GM18519 (cell line): Measurements from ENCODE around the gene SSBP4.
"Not testable (repeated sequence)": the region's sequence is repeated elsewhere in the genome, so short reads cannot be mapped to it uniquely, and the experiment has no call there.

ENCODE experiments used
- ATAC-seq: cut with Tn5 transposase; IDR thresholded peaks from one replicate; pipeline ENCODE4 v1.9.1; 2021; ENCODE audit warnings: mild to moderate bottlenecking, moderate library complexity; ENCODE audit not compliant: unreplicated experiment, low FRiP score

The SSBP4 gene

DNA sequence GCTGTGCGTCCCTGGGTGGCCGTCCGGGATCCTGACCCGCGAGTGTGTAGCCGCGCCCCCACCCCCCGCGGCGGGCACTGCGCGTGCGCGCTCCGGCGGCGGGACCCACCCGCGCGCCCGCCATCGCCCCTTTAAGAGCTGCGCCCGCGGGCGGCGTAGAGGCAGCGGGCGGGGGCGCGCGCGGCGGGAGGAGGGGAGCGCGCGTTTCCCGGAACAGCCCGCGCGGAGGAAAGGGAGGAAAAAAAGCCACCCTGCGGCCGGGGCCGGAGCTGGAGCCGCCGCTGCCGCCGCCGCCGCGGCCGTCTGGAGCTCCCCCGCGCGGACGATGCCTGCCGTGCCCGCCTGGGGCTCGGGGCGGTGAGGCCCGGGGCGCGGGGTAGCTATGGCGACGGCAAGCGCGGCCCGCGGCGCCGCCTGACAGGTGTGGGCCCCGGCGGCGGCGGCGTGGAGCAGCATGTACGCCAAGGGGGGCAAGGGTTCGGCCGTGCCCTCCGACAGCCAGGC is at the start of gene SSBP4:
TSS of gene SSBP4 (plus strand) at position 204 of the 504 bp plus-strand sequence. CDS start at position 455, 251 bp downstream.
- no peak for ATAC-seq

DNA sequence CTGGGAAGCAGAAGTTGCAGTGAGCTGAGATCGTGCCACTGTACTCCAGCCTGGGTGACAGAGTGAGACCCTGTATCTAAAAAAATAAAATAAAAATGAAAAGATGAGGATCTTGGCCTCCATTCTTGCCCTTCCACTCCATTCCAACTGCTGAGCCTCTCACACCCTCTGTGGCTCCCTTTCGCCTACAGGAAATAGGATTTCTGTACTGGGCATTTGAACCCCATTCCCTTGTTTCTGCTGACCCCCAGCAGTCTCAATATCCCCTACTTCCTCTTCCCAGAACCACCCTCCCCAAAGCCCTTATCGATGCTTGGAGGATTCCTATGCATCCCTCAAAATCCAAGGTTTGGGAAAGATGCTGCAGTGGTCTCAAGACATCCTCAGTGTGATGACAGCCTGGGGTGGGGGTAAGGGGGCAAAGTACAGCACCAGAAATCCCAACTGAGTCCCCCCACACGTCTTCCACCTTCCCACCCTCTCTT is 45.7 kb upstream of the SSBP4 start:
- no peak for ATAC-seq

DNA sequence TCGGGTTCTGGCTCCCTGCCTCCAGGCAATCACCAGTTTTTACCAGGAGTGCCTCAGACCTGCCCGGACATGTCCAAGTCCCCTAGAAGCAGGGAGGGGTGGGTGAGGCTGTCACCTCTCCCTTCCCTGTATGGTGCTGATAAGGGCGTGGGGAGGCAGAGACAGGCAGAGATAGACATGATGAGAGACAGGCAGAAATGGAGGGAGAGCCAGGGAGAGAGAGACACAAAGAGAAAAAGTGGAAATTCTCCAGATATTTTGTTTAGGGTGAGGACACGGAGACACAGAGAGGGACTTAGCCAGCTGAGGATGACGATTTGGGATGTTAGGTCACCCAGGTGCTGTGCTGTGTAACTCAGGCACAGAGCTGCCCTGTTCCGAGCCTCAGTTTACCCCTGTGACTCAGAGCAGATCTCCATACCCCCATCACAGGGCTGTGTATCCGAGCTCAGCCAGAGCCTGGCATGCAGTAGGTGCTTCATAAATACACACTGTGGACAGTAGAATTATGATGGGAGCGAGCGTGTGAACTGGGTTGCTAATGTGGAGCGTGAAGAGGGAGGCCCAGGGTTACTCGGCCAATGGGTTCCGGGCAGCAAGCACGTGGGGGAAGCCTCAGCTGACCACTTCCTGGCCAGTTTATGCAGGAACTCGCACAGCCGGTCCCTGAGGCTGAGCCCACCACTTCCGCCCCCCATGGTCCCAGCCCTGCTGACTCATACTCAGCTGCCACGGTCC is 45.1 kb upstream of the SSBP4 start:
- no peak for ATAC-seq

DNA sequence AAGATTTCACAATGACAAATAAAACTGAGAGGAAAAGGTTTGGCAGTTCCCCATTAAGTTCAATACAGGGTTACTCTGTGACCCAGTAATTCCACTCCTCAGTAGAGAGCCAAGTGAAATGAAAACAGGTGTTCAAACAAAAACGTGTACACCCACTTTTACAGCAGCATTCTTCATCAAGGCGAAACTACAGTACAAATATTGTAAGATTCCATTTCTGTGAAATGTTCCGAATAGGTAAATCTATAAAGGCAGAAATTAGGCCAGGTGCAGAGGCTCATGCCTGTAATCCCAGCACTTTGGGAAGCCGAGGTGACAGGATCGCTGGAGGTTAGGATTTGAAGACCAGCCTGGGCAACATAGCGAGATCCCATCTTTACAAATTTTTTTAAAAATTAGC is 42.2 kb upstream of the SSBP4 start:
- no peak for ATAC-seq

DNA sequence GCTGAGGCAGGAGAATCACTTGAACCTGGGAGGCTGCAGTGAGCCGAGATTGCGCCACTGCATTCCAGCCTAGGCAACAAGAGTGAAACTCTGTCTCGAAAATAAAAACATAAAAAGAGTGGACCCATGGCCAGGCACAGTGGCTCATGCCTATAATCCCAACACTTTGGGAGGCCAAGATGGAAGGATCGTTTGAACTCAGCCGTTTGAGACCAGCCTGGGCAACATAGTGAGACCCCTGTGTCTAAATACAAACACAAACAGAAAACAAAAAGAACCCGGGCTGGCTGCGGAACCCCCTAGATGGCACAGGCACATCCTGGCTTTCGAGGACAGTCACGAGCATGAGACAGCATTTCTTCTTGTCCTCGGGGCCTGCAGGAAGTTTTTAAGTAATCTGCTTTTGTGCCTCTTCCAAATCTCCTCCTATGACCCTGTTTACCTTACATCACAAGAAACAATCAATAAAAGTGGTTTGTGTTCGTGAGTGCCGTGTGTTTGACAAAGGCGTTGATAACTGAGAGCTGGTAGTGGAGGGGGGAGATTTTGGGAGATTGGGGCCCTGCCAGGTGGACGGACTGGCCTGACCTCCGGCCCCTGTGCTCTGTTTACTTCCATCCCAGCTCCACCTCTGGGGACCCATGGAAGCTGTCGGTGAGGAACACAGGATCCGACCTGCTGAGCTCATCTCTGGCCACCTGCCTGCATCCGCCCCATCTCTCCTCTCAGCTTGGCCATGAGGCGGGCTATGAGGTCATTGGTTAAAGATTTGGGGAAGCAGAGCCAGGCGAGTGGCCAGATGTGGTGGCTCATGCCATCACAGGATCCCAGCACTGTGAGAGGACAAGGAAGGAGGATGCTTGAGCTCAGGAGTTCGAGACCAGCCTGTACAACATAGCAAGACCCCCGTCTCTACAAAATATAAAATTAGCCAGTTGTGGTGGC is 39.1 kb upstream of the SSBP4 start:
- ATAC-seq: no peak

DNA sequence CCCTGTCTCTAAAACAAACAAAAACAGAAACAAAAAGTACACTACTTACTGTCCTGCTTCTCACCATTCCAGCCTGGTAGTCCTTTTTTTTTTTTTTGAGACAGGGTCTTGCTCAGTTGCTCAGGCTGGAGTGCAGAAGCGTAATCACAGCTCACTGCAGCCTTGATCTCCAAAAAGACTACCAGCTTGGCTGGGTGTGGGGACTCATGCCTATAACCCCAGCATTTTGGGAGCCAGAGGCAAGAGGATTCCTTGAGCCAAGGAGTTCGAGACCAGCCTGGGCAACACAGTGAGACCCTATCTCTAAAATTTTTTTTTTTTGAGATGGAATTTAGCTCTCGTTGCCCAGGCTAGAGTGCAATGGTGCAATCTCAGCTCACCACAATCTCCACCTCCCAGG is 38.4 kb upstream of the SSBP4 start:
- no peak for ATAC-seq

DNA sequence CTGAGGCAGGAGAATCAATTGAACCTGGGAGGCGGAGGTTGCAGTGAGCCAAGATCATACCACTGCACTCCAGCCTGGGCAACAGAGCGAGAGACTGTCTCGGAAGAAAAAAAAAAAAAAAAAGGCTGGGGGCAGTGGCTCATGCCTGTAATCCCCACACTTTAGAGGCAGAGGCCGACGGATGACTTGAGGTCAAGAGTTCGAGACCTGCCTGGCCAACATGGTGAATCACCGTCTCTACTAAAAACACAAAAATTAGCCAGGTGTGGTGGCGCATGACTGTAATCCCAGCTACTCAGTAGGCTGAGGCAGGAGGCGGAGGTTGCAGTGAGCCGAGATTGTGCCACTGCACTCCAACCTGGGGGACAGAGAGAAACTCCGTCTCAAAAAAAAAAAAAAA is 35.6 kb upstream of the SSBP4 start:
- ATAC-seq: not testable (repeated sequence)

DNA sequence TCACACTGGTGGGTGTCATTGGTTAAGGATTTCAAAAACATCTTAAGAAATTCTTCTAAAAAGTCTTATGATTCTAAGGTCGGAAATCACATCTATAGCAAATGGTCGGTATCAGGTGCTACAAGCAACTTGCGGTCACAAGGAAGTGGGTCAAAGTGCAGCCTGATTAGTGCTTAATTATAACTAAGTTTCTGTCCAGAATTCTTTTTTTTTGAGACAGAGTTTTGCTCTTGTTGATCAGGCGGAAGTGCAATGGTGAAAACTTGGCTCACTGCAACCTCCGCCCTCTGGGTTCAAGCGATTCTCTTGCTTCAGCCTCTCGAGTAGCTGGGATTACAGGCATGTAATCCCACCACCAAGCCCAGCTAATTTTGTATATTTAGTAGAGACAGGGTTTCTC is 34.4 kb upstream of the SSBP4 start:
- ATAC-seq: no peak

DNA sequence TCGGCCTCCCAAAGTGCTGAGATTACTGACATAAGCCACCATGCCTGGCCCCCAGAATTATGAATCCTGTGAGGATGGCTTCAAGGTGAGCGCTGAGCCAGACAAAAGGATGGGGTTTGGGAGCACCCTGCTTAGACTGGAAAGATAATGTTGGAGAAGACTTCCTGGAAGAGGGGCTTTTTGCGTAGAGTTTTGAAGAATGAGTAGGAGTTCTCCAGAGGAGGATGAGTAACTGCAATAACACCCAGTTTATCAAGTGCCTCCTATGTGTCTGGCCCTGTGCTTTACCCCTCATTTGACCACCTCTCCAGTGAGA is 33.9 kb upstream of the SSBP4 start:
- no peak for ATAC-seq

DNA sequence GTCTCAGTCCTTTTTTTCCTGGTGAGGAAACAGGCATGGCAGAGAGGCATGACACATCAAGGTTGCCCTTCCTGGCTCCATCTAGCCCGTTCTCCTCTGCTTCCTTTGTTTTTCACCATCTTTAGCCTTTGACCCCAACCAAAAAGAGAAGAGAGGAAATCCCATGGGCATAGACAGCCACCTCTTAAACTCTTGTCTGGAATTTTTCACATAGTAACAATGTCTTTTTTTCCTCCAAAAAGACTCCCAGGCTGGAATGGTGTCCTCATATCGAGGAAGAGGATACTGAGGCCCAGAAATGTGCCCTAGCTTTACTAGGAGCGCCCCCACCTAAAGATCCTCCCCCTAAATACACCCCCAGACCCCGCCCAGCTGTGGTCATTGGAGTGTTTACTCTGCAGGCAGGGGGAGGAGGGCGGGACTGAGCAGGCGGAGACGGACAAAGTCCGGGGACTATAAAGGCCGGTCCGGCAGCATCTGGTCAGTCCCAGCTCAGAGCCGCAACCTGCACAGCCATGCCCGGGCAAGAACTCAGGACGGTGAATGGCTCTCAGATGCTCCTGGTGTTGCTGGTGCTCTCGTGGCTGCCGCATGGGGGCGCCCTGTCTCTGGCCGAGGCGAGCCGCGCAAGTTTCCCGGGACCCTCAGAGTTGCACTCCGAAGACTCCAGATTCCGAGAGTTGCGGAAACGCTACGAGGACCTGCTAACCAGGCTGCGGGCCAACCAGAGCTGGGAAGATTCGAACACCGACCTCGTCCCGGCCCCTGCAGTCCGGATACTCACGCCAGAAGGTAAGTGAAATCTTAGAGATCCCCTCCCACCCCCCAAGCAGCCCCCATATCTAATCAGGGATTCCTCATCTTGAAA is 33.3 kb upstream of the SSBP4 start, which contains the start of gene GDF15:
TSS of gene GDF15 (plus strand) at position 484 of the 868 bp plus-strand sequence. CDS start at position 516, 32 bp downstream.
- ATAC-seq: no peak

DNA sequence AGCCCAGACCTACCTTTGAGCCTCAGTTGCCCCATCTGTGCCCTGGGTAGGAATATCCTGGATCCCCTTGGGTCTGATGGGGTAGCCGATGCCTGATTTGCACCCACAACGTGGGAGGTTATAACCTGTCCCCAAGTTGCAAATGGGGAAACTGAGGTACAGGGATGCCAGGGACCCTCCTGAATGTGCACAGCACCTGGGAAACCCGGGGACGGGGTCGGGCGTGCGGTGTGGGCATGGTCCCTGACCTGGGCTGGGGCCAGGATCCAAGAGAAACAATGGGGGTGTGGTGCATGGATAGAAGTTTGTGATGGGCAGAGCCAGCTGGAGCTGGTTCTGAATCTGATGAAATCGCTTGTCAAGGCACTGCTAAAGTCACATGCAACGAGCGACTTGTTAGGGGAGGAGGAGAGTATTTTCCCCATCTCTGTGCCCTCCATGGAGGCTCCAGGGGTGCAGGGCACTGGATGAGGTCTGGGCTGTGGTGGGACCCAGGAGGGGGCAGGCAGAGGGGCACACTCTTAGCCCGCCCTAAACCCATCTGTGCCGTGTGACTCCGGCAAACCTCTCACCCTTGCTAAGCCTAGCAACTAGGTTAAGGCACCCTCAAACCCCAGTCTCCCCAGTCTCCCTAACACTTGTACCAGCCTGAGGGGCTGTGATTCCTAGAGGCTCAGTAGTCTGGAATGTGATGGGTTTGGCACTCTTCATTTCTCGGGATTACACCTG is 32.5 kb upstream of the SSBP4 start:
- ATAC-seq: no peak

DNA sequence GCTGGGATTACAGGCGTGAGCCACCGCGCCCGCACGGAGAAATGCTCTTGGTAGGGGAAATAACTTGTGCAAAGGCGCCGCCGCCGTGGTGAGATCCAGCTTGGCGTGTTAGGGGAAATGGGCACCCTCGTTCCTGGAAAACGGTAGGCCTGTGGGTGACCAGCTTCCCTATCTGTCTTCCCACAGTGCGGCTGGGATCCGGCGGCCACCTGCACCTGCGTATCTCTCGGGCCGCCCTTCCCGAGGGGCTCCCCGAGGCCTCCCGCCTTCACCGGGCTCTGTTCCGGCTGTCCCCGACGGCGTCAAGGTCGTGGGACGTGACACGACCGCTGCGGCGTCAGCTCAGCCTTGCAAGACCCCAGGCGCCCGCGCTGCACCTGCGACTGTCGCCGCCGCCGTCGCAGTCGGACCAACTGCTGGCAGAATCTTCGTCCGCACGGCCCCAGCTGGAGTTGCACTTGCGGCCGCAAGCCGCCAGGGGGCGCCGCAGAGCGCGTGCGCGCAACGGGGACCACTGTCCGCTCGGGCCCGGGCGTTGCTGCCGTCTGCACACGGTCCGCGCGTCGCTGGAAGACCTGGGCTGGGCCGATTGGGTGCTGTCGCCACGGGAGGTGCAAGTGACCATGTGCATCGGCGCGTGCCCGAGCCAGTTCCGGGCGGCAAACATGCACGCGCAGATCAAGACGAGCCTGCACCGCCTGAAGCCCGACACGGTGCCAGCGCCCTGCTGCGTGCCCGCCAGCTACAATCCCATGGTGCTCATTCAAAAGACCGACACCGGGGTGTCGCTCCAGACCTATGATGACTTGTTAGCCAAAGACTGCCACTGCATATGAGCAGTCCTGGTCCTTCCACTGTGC is 30.9 kb upstream of the SSBP4 start:
- peak; percentile 60 for ATAC-seq

DNA sequence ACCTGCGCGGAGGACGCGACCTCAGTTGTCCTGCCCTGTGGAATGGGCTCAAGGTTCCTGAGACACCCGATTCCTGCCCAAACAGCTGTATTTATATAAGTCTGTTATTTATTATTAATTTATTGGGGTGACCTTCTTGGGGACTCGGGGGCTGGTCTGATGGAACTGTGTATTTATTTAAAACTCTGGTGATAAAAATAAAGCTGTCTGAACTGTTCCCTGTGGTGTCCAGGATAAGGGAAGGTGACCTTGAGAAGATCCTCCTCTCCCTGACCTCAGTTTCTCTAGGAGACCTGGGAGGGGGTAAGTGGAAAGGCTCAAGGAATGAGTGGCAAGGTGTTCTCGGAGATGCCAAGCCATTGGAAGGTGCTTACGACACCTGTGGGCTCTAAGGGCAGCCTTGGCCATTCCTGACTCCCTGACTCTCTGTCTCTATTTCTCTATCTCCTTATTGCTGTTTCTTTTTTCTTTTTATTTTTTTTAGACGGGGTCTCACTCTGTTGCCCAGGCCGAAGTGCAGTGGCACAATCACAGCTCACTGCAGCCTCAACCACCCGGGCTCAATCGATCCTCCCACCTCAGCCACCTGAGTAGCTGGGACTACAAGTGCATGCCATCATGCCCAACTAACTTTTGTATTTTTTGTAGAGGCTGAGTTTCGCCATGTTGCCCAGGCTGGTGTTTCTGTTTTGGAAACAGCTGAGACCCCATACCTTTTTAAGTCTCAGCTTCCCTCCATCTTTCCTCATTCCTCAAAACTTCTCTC is 30.1 kb upstream of the SSBP4 start:
- ATAC-seq: no peak

DNA sequence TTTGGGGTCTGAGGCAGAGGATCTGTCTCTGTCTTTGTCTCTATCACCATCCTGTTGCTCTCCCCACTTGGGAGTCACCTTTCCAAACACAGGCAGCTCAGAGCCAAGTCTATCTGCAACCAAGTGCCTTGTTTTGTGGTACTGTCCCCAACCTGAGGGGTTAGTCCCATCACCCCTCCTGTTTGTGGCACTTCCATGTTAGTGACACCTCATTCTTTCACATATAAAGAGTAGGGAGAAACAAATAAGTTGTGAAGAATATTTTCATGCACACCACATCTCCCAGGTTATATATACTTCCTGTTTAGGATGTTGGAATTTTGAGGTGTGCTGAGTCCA is 29.5 kb upstream of the SSBP4 start:
- no peak for ATAC-seq

DNA sequence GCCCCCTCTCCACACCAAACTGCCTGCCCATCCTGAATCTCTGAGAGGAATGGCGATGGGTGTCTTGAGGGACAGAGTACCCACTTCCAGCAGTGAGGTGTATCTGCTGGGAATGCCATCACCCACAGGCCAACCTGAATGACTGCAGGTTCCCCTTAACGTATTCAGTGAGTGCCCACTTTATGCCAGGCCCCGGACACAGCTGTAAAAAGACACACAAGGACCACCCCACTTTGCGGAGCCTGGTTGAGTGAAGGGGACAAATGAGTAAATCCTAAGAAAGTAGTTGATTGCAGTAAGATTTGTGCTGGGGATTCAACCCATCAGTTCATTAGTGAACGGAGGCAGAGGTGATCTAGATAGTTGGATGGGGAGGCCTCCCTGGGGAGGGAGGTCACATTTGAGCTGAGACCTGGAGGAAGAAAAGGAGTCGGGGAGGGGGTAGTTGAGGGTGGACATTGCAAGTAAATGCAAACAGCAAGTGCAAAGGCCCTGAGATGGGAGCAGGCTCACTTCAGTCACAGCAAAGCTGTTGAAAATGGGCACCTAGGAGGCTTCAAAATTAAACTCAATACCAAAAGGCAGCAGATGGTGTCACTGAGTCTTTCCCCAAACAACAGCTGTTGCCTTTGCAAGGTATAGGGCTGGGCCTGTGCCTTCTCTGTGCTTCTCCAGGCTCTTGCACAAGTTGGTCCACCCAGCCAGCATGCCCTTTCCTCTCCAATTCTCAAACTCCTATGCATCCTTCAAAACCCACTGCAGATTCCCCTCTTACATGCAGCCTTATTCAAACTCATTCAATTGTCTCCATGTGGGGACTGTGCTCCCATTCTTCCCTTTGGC is 28.9 kb upstream of the SSBP4 start:
- ATAC-seq: no peak

DNA sequence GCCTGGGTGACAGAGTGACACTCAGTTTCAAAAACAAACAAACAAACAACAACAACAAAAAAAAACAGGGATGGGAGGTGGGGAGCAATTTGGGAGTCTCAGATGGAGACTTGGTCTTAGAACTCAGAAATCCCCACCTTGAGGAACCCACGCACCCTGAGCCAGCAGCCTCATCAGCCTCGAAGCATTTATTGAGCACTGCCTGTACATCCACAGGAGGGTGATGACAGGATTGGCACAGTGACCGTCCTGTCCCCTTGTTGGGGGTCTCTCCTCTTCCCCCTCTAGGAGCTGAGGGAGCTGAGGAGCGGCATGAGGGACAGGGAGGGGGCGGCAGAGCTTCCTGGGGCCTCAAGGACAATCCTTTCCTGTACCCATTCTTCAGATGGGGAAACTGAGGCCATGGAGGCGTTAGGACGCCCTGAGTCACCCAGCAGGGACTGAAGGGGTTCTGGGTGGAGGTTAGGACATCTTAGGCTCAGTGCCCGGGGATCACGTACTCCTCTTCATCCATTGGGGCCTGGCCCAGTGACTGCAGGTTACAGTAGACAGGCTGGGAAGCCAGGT is 27.6 kb upstream of the SSBP4 start:
- no peak for ATAC-seq

DNA sequence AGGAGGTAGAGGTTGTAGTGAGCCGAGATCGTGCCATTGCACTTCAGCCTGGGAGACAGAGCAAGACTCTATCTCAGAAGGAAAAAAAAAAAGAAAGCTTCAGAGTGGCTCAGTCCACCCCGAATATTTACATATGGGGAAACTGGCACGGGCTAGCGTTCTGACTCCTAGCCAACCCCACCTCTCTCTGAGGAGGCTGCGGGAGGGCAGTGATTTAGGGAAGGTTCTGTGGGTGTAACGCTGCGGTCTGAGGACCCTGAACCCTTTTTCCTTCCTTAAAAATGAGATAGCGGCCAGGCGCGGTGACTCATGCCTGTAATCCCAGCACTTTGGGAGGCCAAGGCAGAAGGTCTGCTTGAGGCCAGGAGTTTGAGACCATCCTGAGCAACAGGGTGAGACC is 26.8 kb upstream of the SSBP4 start:
- no peak for ATAC-seq
